ENCODE measurements around the gene ELP4. TPM values are rescaled to one million over a fixed set of nuclear protein-coding genes. Genes with fewer than 3 reads are reported as not detected.

Gene ELP4
- total RNA-seq, 1 experiment from 2014 or later: 21.4 TPM

DNA sequence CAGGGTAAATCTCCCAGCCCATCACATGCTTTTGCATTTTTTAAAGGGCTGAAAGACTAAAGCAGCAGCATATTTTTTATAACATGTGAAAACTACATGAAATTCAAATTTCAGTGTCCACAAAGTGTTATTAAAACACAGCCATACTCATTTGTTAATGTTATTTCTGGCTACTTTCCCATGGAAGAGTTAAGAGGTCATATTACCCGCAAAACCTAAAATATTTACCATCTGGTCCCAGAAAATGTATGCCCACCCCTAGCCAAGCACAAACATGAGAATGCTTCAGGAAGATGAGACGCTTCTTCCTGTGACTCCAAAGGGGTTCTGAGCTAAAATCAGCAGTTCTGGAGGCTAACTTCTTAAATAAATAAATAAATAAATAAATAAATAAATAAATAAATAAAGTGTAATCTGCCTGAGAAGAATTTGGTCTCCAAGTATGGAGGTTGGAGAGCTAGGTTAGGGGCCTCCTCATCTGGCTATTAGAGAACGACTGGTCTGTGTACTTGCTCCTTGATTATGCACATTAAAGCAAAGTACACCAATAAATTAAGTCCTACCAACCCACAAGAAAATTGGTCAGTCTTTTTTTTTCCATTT is 9.9 kb upstream of the ELP4 start:
- Histone ChIP-seq H3K9me2 (ENCODE audit: insufficient read depth) (no peaks in the 10 kb centered on the region), H3K4me1 (ENCODE audit: control insufficient read depth in 1 of 2, insufficient read depth in 2 of 2, low read length in 2 of 2) (no peaks in the 10 kb centered on the region), H3K9ac (ENCODE audit: low read length) (no peak overlapping the region), H3K79me2 (ENCODE audit: insufficient read depth, low read length) (peaks cover 98% of the 10 kb centered on the region), H3K27ac (ENCODE audit: low read depth, low read length) (no peak overlapping the region), H3K27me3 (ENCODE audit: insufficient read depth, low read length) (no peaks in the 10 kb centered on the region), H4K20me1 (ENCODE audit: insufficient read depth) (0 out of 2 replicates have a peak, but pooled peaks cover 2% of the 10 kb centered on the region), H3K4me2 (ENCODE audit: low read length) (no peak overlapping the region), H3K4me3 (replicated peaks in 1 of 2; ENCODE audit: low read depth in 1 of 2, low read length in 2 of 2) (no peak overlapping the region), H3K36me3 (ENCODE audit: control insufficient read depth in 1 of 2, insufficient read depth in 2 of 2, low read length in 2 of 2) (no peaks in the 10 kb centered on the region), H2AFZ (ENCODE audit: low read depth, low read length, poor library complexity, severe bottlenecking) (no peak overlapping the region), H3K9me3 (ENCODE audit: control insufficient read depth in 1 of 2, insufficient read depth in 1 of 2, low read depth in 1 of 2, low read length in 2 of 2) (no peaks in the 10 kb centered on the region)
- BruUV-seq (replicated peaks): no TSS peak
- POLR2A ChIA-PET: no interaction called here
- TF ChIP-seq ZFX (IDR thresholded peaks at IDR 0.05): no peak
- TF ChIP-seq EZH2 (IDR thresholded peaks at IDR 0.05): no peak
- TF ChIP-seq, protein P1, sequence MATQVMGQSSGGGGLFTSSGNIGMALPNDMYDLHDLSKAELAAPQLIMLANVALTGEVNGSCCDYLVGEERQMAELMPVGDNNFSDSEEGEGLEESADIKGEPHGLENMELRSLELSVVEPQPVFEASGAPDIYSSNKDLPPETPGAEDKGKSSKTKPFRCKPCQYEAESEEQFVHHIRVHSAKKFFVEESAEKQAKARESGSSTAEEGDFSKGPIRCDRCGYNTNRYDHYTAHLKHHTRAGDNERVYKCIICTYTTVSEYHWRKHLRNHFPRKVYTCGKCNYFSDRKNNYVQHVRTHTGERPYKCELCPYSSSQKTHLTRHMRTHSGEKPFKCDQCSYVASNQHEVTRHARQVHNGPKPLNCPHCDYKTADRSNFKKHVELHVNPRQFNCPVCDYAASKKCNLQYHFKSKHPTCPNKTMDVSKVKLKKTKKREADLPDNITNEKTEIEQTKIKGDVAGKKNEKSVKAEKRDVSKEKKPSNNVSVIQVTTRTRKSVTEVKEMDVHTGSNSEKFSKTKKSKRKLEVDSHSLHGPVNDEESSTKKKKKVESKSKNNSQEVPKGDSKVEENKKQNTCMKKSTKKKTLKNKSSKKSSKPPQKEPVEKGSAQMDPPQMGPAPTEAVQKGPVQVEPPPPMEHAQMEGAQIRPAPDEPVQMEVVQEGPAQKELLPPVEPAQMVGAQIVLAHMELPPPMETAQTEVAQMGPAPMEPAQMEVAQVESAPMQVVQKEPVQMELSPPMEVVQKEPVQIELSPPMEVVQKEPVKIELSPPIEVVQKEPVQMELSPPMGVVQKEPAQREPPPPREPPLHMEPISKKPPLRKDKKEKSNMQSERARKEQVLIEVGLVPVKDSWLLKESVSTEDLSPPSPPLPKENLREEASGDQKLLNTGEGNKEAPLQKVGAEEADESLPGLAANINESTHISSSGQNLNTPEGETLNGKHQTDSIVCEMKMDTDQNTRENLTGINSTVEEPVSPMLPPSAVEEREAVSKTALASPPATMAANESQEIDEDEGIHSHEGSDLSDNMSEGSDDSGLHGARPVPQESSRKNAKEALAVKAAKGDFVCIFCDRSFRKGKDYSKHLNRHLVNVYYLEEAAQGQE (IDR thresholded peaks at IDR 0.05; ENCODE audit: low read depth): no peak
- no peak for TF ChIP-seq CEBPB (IDR thresholded peaks at IDR 0.05; ENCODE audit: low read depth)
- RAD21 ChIA-PET (ENCODE audit: low non-redundant PET in 1 of 2, low total read pairs in 2 of 2, uncharacterized antibody in 2 of 2, unreplicated experiment in 2 of 2): no interaction called here
- CTCF ChIA-PET: no interaction called here
- DNase-seq (ENCODE audit: low read depth, low spot score): no peak
- intact Hi-C loops (cut with micrococcal nuclease): no loop called here
- ATAC-seq: no peak

DNA sequence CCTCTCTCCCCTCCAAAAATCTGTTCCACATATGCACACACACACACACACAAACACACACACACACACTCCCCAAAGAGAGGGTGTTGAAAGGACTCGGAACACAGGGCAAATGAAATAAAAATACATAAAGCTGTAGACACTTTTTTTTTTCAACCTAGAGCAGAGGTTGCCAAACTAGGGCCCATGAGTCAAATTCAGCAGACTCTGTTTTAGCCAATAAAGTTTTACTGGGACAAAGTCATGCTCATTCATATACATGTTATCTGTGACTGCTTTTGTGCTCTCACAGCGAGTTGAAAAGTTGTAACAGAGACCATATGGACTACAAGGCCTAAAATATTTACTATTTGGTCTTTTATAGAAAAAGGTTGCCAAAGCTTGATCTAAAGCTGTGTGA is 9.0 kb upstream of the ELP4 start:
- Histone ChIP-seq H3K27ac (ENCODE audit: low read depth, low read length) (no peak overlapping the region), H3K4me3 (replicated peaks in 1 of 2; ENCODE audit: low read depth in 1 of 2, low read length in 2 of 2) (no peak overlapping the region), H3K27me3 (ENCODE audit: insufficient read depth, low read length) (no peaks in the 10 kb centered on the region), H4K20me1 (ENCODE audit: insufficient read depth) (0 out of 2 replicates have a peak, but pooled peaks cover 2% of the 10 kb centered on the region), H3K79me2 (ENCODE audit: insufficient read depth, low read length) (peaks cover 98% of the 10 kb centered on the region), H3K4me2 (ENCODE audit: low read length) (no peak overlapping the region), H3K9me2 (ENCODE audit: insufficient read depth) (no peaks in the 10 kb centered on the region), H3K4me1 (ENCODE audit: control insufficient read depth in 1 of 2, insufficient read depth in 2 of 2, low read length in 2 of 2) (no peaks in the 10 kb centered on the region), H3K9me3 (ENCODE audit: control insufficient read depth in 1 of 2, insufficient read depth in 1 of 2, low read depth in 1 of 2, low read length in 2 of 2) (no peaks in the 10 kb centered on the region), H3K9ac (ENCODE audit: low read length) (no peak overlapping the region), H2AFZ (ENCODE audit: low read depth, low read length, poor library complexity, severe bottlenecking) (no peak overlapping the region), H3K36me3 (ENCODE audit: control insufficient read depth in 1 of 2, insufficient read depth in 2 of 2, low read length in 2 of 2) (no peaks in the 10 kb centered on the region; a peak in 1 of 4 replicates)
- POLR2A ChIA-PET: no interaction called here
- intact Hi-C loops (cut with micrococcal nuclease): no loop called here
- CTCF ChIA-PET: no interaction called here
- RAD21 ChIA-PET (ENCODE audit: low non-redundant PET in 1 of 2, low total read pairs in 2 of 2, uncharacterized antibody in 2 of 2, unreplicated experiment in 2 of 2): no interaction called here
- BruUV-seq (replicated peaks): no TSS peak
- ATAC-seq: no peak
- no peak for TF ChIP-seq EGR1 (IDR thresholded peaks at IDR 0.05; ENCODE audit: low read depth)
- no peak for TF ChIP-seq YY1 (IDR thresholded peaks at IDR 0.05; ENCODE audit: extremely low read depth, insufficient replicate concordance, low read depth, low read length)
- no peak for TF ChIP-seq POLR2AphosphoS5 (IDR thresholded peaks at IDR 0.05; ENCODE audit: low read depth, low read length)
- TF ChIP-seq, protein P2, sequence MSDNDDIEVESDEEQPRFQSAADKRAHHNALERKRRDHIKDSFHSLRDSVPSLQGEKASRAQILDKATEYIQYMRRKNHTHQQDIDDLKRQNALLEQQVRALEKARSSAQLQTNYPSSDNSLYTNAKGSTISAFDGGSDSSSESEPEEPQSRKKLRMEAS (IDR thresholded peaks at IDR 0.05): no peak
- TF ChIP-seq CBX3 (IDR thresholded peaks at IDR 0.05; ENCODE audit: low read depth): no peak
- no peak for TF ChIP-seq TCF7L2 (IDR thresholded peaks at IDR 0.05; ENCODE audit: borderline replicate concordance, extremely low read depth, insufficient read depth, insufficient read length)
- TF ChIP-seq, protein P1 (IDR thresholded peaks at IDR 0.05; ENCODE audit: low read depth): no peak
- DNase-seq (ENCODE audit: low read depth, low spot score): no peak

Data from HCT116 (cell line).